Measurements from ENCODE around the gene CAPN7. TPM values are rescaled to one million over a fixed set of nuclear protein-coding genes. Genes with fewer than 3 reads are reported as not detected.
A peak's percentile ranks its signal among the peaks of the same experiment; 100 is the strongest.

The CAPN7 gene
- total RNA-seq, 1 donor from 2014 or later, result 26.2 TPM

GRCh38 chr3:15294929-15295328 lies 88.9 kb downstream of the CAPN7 start:
- Histone ChIP-seq H3K4me3 (no peak overlapping the region), H3K4me1 (peaks cover 56% of the 10 kb centered on the region), H3K27me3 (ENCODE audit: low read depth) (no peaks in the 10 kb centered on the region), H3K9me3 (replicated peaks) (no peaks in the 10 kb centered on the region), H3K36me3 (no peaks in the 10 kb centered on the region), H3K27ac (replicated peaks) (peak overlapping the region; percentile 75)
- no peak for DNase-seq
- intact Hi-C loops (cut with micrococcal nuclease), result no loop called here
- no peak for TF ChIP-seq CTCF (IDR thresholded peaks at IDR 0.05; ENCODE audit: borderline replicate concordance)

DNA sequence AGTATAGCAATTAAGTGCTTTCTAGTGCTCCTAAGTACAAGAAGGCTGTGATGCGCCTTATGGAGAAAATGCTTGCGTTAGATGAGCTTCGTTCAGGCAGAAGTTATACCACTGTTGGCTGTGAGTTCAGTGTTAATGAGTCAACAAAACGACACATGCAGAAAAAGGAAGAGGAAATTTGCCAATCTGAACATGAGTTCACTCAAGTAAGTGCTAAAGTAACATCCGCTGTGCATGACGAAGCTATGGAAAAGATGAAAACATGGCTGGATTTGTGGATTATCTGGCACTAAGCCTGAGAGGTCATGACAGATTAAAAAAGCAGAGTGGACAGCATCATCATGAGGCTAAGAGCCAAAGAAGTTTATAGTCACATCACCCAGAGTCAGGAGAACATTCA lies 89.5 kb downstream of the CAPN7 start:
- no peak for TF ChIP-seq CTCF (IDR thresholded peaks at IDR 0.05; ENCODE audit: borderline replicate concordance)
- Histone ChIP-seq H3K9me3 (replicated peaks) (no peaks in the 10 kb centered on the region), H3K27me3 (ENCODE audit: low read depth) (no peaks in the 10 kb centered on the region), H3K4me1 (peaks cover 62% of the 10 kb centered on the region), H3K27ac (replicated peaks) (peak overlapping the region; percentile 75), H3K4me3 (no peak overlapping the region), H3K36me3 (no peaks in the 10 kb centered on the region)
- no peak for DNase-seq
- intact Hi-C loops (cut with micrococcal nuclease), result no loop called here

DNA sequence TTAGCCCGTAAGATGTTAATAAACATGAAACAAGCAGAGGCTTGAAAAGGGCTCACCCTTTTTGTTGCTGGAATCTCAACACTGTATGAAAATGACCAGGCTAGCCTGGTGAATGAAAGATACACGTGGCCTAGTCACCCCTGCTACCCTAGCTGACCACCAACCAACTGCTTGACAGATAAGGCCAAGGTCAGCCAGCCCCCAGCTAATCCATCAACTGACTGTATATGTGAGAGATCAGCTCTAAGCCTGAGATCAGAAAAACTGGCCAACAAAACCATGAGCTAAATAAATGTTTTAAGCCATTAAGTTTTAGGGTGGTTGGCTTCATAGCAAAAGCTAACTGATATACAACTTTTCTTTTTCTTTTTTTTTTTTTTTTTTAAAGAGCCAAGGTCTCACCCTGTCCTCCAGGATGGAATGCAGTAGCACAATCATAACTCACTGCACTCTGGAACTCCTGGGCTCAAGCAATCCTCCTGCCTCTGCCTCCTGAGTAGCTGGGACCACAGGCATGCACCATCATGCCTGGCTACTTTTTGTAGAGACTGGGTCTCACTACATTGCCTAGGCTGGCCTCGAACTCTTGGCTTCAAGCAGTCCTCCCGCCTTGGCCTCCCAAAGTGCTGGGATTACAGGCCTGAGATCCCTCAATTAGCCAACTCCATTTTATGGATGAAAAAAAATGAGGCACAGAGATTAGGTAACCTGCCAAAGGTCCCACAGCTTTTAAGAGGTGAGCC lies 91.7 kb downstream of the CAPN7 start:
- TF ChIP-seq CTCF (IDR thresholded peaks at IDR 0.05; ENCODE audit: borderline replicate concordance), result no peak
- no peak overlapping the region for H3K27ac ChIP-seq (replicated peaks)
- H3K4me3 ChIP-seq, result no peak overlapping the region
- H3K27me3 ChIP-seq (ENCODE audit: low read depth), result no peaks in the 10 kb centered on the region
- no peaks in the 10 kb centered on the region for H3K36me3 ChIP-seq
- no peaks in the 10 kb centered on the region for H3K9me3 ChIP-seq (replicated peaks)
- DNase-seq, result no peak
- peaks cover 52% of the 10 kb centered on the region for H3K4me1 ChIP-seq
- intact Hi-C loops (cut with micrococcal nuclease), result no loop called here

GRCh38 chr3:15298504-15298903 lies 92.5 kb downstream of the CAPN7 start:
- no peak overlapping the region for H3K27ac ChIP-seq (replicated peaks)
- DNase-seq, result no peak
- peaks cover 52% of the 10 kb centered on the region for H3K4me1 ChIP-seq
- H3K27me3 ChIP-seq (ENCODE audit: low read depth), result no peaks in the 10 kb centered on the region
- TF ChIP-seq CTCF (IDR thresholded peaks at IDR 0.05; ENCODE audit: borderline replicate concordance), result no peak
- H3K36me3 ChIP-seq, result no peaks in the 10 kb centered on the region
- intact Hi-C loops (cut with micrococcal nuclease), result no loop called here
- H3K4me3 ChIP-seq, result no peak overlapping the region
- no peaks in the 10 kb centered on the region for H3K9me3 ChIP-seq (replicated peaks)

- no peaks in the 10 kb centered on the region for H3K9me3 ChIP-seq (replicated peaks)
- no peaks in the 10 kb centered on the region for H3K27me3 ChIP-seq (ENCODE audit: low read depth)
- no peak overlapping the region for H3K27ac ChIP-seq (replicated peaks)
- no peak overlapping the region for H3K4me3 ChIP-seq
- DNase-seq, result no peak
- H3K36me3 ChIP-seq, result no peaks in the 10 kb centered on the region
- peaks cover 56% of the 10 kb centered on the region for H3K4me1 ChIP-seq
- intact Hi-C loops (cut with micrococcal nuclease), result no loop called here
- TF ChIP-seq CTCF (IDR thresholded peaks at IDR 0.05; ENCODE audit: borderline replicate concordance), result no peak
Measured at GRCh38 chr3:15299036-15299435, 93.0 kb downstream of the CAPN7 start.
